SU-DHL-6 (cell line): ENCODE data around the gene RETN.

Experiments
- H2AFZ ChIP-seq: fragments of 200-600 bp; sonication (generic); 2 replicates; pipeline ENCODE4 v1.6.1; 2014; ENCODE audit warnings: low read depth, mild to moderate bottlenecking, moderate library complexity, mixed read lengths, antibody characterized with exemption, low read length; ENCODE audit not compliant: severe bottlenecking
- H3F3A ChIP-seq: fragments of 200-600 bp; shearing (Covaris generic); 2 replicates; pipeline ENCODE4 v1.6.0; 2016; ENCODE audit warnings: antibody characterized with exemption, mild to moderate bottlenecking; ENCODE audit not compliant: insufficient read depth
- H3K27ac ChIP-seq: fragments of 200-600 bp; sonication (generic); 2 replicates; pipeline ENCODE4 v1.5.1; 2016; ENCODE audit warnings: low read depth, mild to moderate bottlenecking, low read length, moderate library complexity, mixed read lengths
- H3K27me3 ChIP-seq: fragments of 200-600 bp; sonication (generic), shearing (Covaris generic); 2 replicates; pipeline ENCODE4 v1.6.0; 2014; ENCODE audit warnings: mild to moderate bottlenecking, low read length
- H3K36me3 ChIP-seq: fragments of 200-600 bp; sonication (generic); 2 replicates; pipeline ENCODE4 v1.6.1; 2014; ENCODE audit warnings: mild to moderate bottlenecking, low read length, mixed read lengths
- H3K4me2 ChIP-seq: fragments of 300-600, 200-600 bp; shearing (Covaris generic), sonication (generic); 2 replicates; pipeline ENCODE4 v1.6.0; 2014; ENCODE audit warnings: low read length, low read depth, mild to moderate bottlenecking; ENCODE audit not compliant: poor library complexity, severe bottlenecking
- H3K4me3 ChIP-seq: fragments of 200-600 bp; sonication (generic); 2 replicates; pipeline ENCODE4 v1.5.1; 2014; ENCODE audit warnings: antibody characterized with exemption, low read length, mild to moderate bottlenecking, mixed read lengths; ENCODE audit not compliant: insufficient read depth, poor library complexity, severe bottlenecking
- H3K79me2 ChIP-seq: fragments of 200-600 bp; sonication (generic); 2 replicates; pipeline ENCODE4 v1.6.1; 2014; ENCODE audit warnings: mild to moderate bottlenecking, low read length, moderate library complexity; ENCODE audit not compliant: insufficient read depth
- H3K9ac ChIP-seq: fragments of 200-600 bp; sonication (generic); 2 replicates; pipeline ENCODE4 v1.7.0; 2014; ENCODE audit warnings: mild to moderate bottlenecking, low read length
- H3K9me2 ChIP-seq: fragments of 200-600 bp; sonication (generic); replicated peaks from 2 replicates; pipeline ENCODE4 v1.6.1; 2014; ENCODE audit warnings: low read length; ENCODE audit not compliant: insufficient read depth
- H3K9me3 ChIP-seq: fragments of 200-600 bp; sonication (generic); 2 replicates; pipeline ENCODE4 v1.6.1; 2014; ENCODE audit warnings: low read length, mixed read lengths; ENCODE audit not compliant: insufficient read depth
- H4K20me1 ChIP-seq: fragments of 200-600 bp; sonication (generic); 2 replicates; pipeline ENCODE4 v1.6.1; 2014; ENCODE audit warnings: low read depth, mild to moderate bottlenecking, antibody characterized with exemption, low read length, moderate library complexity, mixed read lengths
- CTCF ChIP-seq: fragments of 200-600 bp; sonication (generic); IDR thresholded peaks from one replicate; pipeline ENCODE4 v1.5.1; 2017; ENCODE audit warnings: antibody characterized with exemption, mild to moderate bottlenecking, low read length, moderate library complexity; ENCODE audit not compliant: insufficient read depth, poor library complexity, severe bottlenecking
- EZH2phosphoT487 ChIP-seq: fragments of 200-600 bp; sonication (generic), shearing (Covaris generic); conservative IDR thresholded peaks from 2 replicates; pipeline ENCODE4 v1.6.1; 2018; ENCODE audit warnings: mild to moderate bottlenecking, antibody characterized with exemption, low read length, moderate library complexity, mixed read lengths

RETN gene

GRCh38 chr19:7709932-7710460 is 41.1 kb downstream of the RETN start:
- no peak overlapping the region for H3K27ac ChIP-seq
- H3K4me3 ChIP-seq, result no peak overlapping the region
- no peaks in the 10 kb centered on the region for H3K36me3 ChIP-seq
- H3K27me3 ChIP-seq, result no peaks in the 10 kb centered on the region
- no peaks in the 10 kb centered on the region for H3K9me2 ChIP-seq
- H3K9ac ChIP-seq, result no peak overlapping the region
- H3K79me2 ChIP-seq, result no peaks in the 10 kb centered on the region
- H4K20me1 ChIP-seq, result no peaks in the 10 kb centered on the region
- no peak overlapping the region for H2AFZ ChIP-seq
- no peaks in the 10 kb centered on the region for H3K9me3 ChIP-seq
- H3K4me2 ChIP-seq, result no peak overlapping the region
- no peaks in the 10 kb centered on the region for H3F3A ChIP-seq
- no peak for TF ChIP-seq CTCF
- no peak for TF ChIP-seq EZH2phosphoT487

- H3K79me2 ChIP-seq, result no peaks in the 10 kb centered on the region
- no peak overlapping the region for H3K9ac ChIP-seq
- no peaks in the 10 kb centered on the region for H3K27me3 ChIP-seq
- H3K4me3 ChIP-seq, result no peak overlapping the region
- H3K36me3 ChIP-seq, result no peaks in the 10 kb centered on the region
- no peaks in the 10 kb centered on the region for H3K9me3 ChIP-seq
- H3K4me2 ChIP-seq, result no peak overlapping the region
- no peaks in the 10 kb centered on the region for H4K20me1 ChIP-seq
- H2AFZ ChIP-seq, result no peak overlapping the region
- no peaks in the 10 kb centered on the region for H3K9me2 ChIP-seq
- no peak overlapping the region for H3K27ac ChIP-seq
- no peak for TF ChIP-seq EZH2phosphoT487
- TF ChIP-seq CTCF, result no peak
- H3F3A ChIP-seq, result no peaks in the 10 kb centered on the region
Observed at GRCh38 chr19:7710616-7711015, 41.8 kb downstream of the RETN start.

- H3K9ac ChIP-seq, result no peak overlapping the region
Observed at GRCh38 chr19:7715671-7716070, 46.8 kb downstream of the RETN start.

More at GRCh38 chr19:7715671-7716070, 46.8 kb downstream of the RETN start:
- no peaks in the 10 kb centered on the region for H3K36me3 ChIP-seq
- no peak for TF ChIP-seq CTCF
- TF ChIP-seq EZH2phosphoT487, result no peak
- H3K4me3 ChIP-seq, result no peak overlapping the region
- H3K27ac ChIP-seq, result no peak overlapping the region
- H3K9me2 ChIP-seq, result no peaks in the 10 kb centered on the region
- no peaks in the 10 kb centered on the region for H3K79me2 ChIP-seq
- no peak overlapping the region for H3K4me2 ChIP-seq
- H4K20me1 ChIP-seq, result no peaks in the 10 kb centered on the region
- no peak overlapping the region for H2AFZ ChIP-seq
- H3K27me3 ChIP-seq, result no peaks in the 10 kb centered on the region
- H3K9me3 ChIP-seq, result no peaks in the 10 kb centered on the region
- no peaks in the 10 kb centered on the region for H3F3A ChIP-seq
